HG03064 (cell line): Measurements from ENCODE around the gene OR5AU1.
"Not testable (repeated sequence)": the region's sequence is repeated elsewhere in the genome, so short reads cannot be mapped to it uniquely, and the experiment has no call there.

ENCODE experiments used
- ATAC-seq: cut with Tn5 transposase; IDR thresholded peaks from one replicate; pipeline ENCODE4 v1.9.1; 2021; ENCODE audit warnings: low read depth; ENCODE audit not compliant: unreplicated experiment

The OR5AU1 gene

GRCh38 chr14:21182166-21182565 is 26.3 kb upstream of the OR5AU1 start:
- no peak for ATAC-seq

DNA sequence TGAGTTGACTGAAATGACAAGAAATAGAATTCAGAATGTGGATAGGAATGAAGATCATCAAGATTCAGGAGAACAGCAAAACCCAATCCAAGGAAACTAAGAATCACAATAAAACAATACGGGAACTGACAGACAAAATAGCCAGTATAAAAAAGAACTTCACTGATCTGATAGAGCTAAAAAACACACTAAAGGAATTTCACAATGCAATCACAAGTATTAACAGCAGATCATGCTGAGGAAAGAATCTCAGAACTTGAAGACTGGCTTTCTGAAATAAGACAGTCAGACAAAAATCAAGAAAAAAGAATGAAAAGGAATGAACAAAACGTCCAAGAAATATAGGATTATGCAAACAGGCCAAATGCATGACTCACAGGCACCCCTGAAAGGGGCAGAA is 15.3 kb upstream of the OR5AU1 start:
- no peak for ATAC-seq

DNA sequence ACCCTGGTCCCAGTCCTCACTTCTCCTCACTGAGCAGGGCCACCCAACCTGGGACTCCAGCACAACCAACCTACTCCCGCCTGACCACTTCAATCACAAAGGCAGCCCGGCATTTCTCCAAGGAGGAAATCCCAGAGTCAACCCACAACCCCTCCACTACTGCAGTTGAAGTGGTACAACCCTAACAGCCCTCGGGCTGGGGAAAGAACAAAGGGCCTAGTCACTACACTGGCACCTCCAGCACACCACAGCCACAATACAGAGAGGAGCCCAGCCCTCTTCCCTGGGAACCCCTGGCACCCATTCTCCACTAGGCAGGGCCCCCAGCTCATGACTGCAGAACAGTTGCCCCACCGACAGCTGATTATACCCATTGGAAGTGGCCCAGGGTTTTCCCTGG is 13.7 kb upstream of the OR5AU1 start:
- ATAC-seq: no peak

GRCh38 chr14:21168055-21168454 is 12.2 kb upstream of the OR5AU1 start:
- no peak for ATAC-seq

GRCh38 chr14:21165670-21166069 is 9.8 kb upstream of the OR5AU1 start:
- not testable (repeated sequence) for ATAC-seq

DNA sequence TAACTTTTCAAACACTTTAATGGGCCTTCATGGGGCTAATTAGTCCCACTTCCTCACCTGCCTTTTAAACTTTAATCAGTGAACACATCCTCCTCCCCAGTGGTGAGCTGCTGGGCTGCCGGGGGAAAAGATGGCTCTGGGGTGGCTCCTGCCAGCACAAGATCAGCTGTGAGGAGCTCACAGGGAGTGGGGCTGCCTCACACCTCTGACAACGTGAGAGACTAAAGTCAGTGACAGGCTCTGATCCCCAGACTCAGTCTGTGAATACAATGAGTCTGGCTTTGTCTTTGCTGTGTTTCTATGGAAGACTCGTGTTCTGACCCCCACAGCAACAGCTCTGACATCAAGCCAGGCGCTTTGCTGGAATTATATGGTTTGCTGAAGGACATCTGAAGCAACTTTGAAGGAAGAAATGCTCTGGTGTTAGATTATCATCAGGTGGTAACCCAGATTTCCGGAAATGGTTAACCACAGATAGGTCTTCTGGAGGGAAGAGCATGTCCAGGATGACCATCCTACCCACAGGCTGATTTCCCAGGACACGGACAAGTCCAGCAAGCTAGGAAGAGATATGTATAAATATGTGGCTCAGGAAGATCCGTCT is 9.2 kb upstream of the OR5AU1 start:
- not testable (repeated sequence) for ATAC-seq

GRCh38 chr14:21163871-21164291 is 8.0 kb upstream of the OR5AU1 start:
- ATAC-seq: no peak

- no peak for ATAC-seq
Observed at GRCh38 chr14:21162081-21162480, 6.2 kb upstream of the OR5AU1 start.

GRCh38 chr14:21160061-21160610 is 4.3 kb upstream of the OR5AU1 start:
- ATAC-seq: no peak

GRCh38 chr14:21158175-21158574 is 2.3 kb upstream of the OR5AU1 start:
- ATAC-seq: not testable (repeated sequence)

- no peak for ATAC-seq
Observed at GRCh38 chr14:21149641-21150367, 6.1 kb downstream of the OR5AU1 start.

DNA sequence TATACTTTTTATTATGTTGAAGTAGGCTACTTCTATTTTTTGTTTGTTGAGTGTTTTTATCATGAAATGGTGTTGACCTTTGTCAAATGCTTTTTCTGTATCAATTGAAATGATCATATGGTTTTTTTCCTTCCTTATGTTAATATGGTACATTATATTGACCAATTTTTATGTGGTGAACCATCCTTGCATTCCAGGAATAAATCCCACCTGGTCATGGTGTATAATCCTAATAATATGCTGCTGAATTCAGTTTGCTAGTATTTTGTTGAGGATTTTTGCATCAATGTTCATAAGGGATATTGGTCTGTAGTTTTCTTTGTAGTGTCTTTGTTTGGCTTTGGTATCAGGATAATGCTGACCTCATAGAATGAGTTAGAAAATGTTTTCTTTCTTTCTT is 10.4 kb downstream of the OR5AU1 start:
- no peak for ATAC-seq

DNA sequence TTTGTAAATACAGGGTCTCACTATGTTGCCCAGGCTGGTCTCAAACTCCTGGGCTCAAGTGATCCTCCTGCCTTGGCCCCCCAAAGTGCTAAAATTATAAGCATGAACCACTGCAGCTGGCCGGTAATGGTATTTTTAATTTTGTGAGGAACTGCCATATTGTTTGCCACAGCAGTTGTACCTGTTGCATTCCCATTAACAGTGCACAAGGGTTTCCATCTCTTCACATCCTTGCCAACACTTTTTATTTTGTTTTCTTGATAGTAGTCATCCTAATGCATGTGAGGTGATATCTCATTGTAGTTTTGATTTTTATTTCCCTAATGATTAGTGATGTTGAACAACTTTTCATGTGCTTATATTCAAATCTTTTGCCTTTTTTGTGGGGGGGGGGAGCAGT is 13.5 kb downstream of the OR5AU1 start:
- no peak for ATAC-seq

DNA sequence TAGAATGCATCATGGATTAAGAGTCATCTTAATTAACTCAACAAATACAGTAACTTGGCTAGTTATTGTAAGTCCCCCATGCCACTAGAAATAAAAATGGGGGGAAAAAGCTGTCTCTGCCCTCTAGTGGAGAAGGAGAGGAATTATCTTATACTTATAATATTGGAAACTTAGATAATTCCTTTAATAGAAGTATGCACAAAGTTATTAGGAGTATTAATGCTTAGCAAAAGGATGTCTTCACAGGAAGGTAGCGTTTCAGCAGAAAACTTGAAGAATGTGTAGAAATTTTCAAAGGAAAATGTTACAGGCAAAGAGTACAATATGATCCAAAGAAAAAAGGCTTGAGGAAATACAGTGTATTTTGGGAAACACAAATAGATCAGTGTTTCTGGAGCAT is 19.8 kb downstream of the OR5AU1 start:
- ATAC-seq: no peak

DNA sequence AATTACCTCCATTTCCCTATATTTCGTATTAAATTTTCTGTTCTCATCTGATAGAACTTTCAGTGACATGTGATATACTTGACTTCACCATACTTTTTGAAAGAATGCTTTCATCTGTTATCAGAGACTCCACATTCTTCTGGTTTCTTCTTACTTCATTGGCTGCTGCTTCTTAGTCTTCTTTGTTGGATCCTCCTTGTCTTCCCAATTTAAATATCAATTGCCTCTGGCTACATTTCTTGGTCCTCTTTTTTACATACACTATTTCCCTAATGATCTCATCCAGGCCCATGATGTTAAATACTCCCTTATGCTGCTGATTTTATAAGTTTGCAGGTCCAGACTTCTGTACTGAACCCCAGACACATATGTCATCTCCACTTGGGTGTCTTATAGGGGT is 22.0 kb downstream of the OR5AU1 start:
- ATAC-seq: no peak

DNA sequence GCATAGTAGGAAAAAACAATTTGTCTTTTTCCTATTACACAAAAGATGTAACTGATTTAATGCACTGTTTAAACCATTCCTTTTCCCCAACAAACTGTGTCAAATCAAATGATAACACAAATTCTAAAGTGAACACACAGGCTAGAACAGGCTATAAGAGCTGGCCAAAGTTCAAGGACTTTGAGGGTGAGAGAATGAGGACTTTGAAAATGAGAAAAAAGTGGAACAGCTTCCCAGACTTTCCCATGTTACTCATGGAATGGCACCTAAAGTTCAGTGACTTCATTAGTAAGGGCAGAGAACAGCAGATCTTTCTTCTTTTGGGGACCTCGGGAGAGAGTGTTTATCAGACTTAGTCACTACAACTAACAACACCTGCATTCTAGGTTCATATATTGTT is 32.4 kb downstream of the OR5AU1 start:
- ATAC-seq: no peak

DNA sequence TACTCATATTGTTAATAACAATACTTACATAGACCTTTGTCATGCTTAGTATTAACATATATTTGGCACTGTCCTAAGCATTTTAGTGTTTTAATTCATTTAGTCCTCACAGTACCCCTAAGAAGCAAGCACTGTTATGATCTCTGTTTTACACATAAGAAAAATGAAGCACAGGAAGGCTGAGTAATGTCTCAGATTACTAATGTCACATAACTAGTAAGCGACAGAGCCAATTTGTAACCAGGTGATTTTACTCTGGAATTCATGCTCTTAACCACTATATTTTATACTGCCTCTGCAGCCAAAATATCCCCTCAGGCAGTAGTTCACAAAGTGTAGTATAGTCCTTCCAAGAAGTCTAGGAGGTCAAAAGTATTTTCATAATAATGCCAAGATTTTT is 34.7 kb downstream of the OR5AU1 start:
- ATAC-seq: no peak

DNA sequence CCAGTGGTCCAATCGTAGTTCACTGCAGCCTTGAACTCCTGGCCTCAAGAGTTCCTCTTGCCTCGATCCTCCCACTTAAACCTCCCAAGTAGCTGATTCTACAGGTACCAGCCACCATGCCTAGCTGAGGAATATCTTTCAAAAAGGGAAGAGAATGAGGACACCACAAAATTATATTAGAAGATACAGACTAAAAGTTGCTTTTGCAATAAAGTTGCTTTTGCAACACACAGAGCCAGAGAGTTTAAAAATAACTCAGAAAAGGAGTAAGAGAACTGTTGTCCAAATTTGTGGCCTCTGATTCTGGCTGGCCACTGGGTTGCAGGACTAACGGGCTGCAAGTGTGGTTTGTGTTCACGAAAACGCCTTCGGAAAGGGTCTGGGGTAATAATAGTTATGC is 35.2 kb downstream of the OR5AU1 start:
- ATAC-seq: no peak

DNA sequence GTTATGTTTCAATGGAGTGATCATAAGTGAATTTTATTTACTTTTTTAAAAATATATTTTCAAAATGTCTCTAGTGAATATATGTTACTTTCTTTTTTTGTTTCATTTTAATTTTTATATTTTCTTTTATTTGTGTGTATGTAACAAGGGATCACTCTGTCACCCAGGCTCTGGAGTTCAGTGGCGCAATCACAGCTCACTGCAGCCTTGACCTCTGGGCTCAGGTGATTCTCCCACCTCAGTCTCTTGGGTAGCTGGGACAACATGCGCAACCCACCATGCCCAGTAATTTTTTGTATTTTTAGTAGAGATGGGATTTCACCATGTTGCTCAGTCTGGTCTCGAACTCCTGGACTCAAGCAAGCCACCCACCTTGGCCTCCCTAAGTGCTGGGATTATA is 36.9 kb downstream of the OR5AU1 start:
- no peak for ATAC-seq

GRCh38 chr14:21113369-21113768 is 42.5 kb downstream of the OR5AU1 start:
- ATAC-seq: no peak

DNA sequence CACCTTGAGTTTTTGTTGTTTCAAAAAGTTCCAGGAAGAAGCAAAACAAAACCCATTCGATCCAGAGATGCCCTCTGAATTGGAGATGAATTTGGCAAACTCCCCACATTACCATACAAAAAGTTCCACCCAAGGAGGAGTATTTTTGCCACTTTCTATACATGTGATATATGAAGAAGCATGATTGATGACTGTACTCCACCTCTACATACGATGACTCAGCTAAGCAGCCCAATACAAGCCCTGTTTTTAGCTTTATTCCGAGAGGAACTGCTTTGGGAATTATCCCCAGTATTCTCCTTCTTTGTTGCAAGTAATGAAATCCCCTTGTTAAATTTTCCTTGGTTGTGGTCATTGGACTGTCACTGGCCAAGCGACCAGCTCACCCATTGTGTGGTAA is 43.6 kb downstream of the OR5AU1 start:
- ATAC-seq: no peak
